Measurements from ENCODE around the gene BOC. TPM values are rescaled to one million over a fixed set of nuclear protein-coding genes. Genes with fewer than 3 reads are reported as not detected.

Gene BOC
- total and polyA plus RNA-seq, 2 of the 8 experiments (the other 6 are each of a cell fraction or from before 2014, with no cell fraction given): 6.9 to 9.3 TPM

GRCh38 chr3:113274425-113275257 lies 63.3 kb downstream of the BOC start:
- Histone ChIP-seq H2BK5ac (ENCODE audit: low read depth, low read length) (no peak overlapping the region), H2AFZ (ENCODE audit: low read length) (no peak overlapping the region), H3K4me2 (ENCODE audit: insufficient read depth in 1 of 2, low read depth in 2 of 2, low read length in 2 of 2) (no peak overlapping the region), H3K9ac (replicated peaks in 1 of 4; ENCODE audit: extremely low read depth in 1 of 4, low read depth in 3 of 4, low read length in 3 of 4) (no peak overlapping the region), H2BK20ac (ENCODE audit: low read length) (no peak overlapping the region), H2AK5ac (ENCODE audit: low read depth, low read length) (no peak overlapping the region), H2BK12ac (ENCODE audit: low read depth, low read length) (no peak overlapping the region), H3K9me3 (ENCODE audit: insufficient read depth in 2 of 2, low read depth in 1 of 2, low read length in 1 of 2) (no peaks in the 10 kb centered on the region), H3K23ac (ENCODE audit: insufficient read length) (no peak overlapping the region), H4K8ac (ENCODE audit: extremely low read depth, insufficient read depth, low read length) (peak overlapping the region; percentile 17; the same call in 1 of the 2 replicates), H4K91ac (replicated peaks; ENCODE audit: insufficient read length, low read length) (no peak overlapping the region), H3K4me3 (ENCODE audit: extremely low read depth in 1 of 4, insufficient read depth in 2 of 4, low read depth in 3 of 4, low read length in 4 of 4) (no peak overlapping the region), H3K4me1 (replicated peaks in 1 of 4; ENCODE audit: control insufficient read depth in 3 of 4, insufficient read depth in 4 of 4, low read length in 3 of 4) (peaks cover 0 to 11% (median 5%) of the 10 kb centered on the region in 4 experiments; a peak in 5 of 7 replicates), H3K79me2 (ENCODE audit: control insufficient read depth in 1 of 2, insufficient read depth in 2 of 2, low read length in 2 of 2) (no peaks in the 10 kb centered on the region), H3K36me3 (ENCODE audit: control insufficient read depth in 2 of 4, insufficient read depth in 4 of 4, low read length in 3 of 4) (no peaks in the 10 kb centered on the region; a peak in 2 of 8 replicates), H3K4ac (replicated peaks; ENCODE audit: insufficient read length, low read depth, low read length) (no peak overlapping the region), H3K79me1 (ENCODE audit: low read depth, low read length) (no peaks in the 10 kb centered on the region), H3K27ac (ENCODE audit: low read depth, low read length) (no peak overlapping the region), H2BK15ac (ENCODE audit: low read length) (no peak overlapping the region), H3K18ac (ENCODE audit: extremely low read depth, low read length) (no peak overlapping the region), H2BK120ac (replicated peaks; ENCODE audit: low read depth, low read length) (no peak overlapping the region), H3K27me3 (replicated peaks in 1 of 4; ENCODE audit: control insufficient read depth in 3 of 4, extremely low read depth in 1 of 4, insufficient read depth in 3 of 4, low read length in 3 of 4) (no peaks in the 10 kb centered on the region), H3K23me2 (ENCODE audit: low read depth, low read length) (no peaks in the 10 kb centered on the region), H4K20me1 (replicated peaks in 1 of 2; ENCODE audit: control insufficient read depth in 1 of 2, insufficient read depth in 2 of 2, low read length in 2 of 2) (no peaks in the 10 kb centered on the region), H3K56ac (replicated peaks; ENCODE audit: insufficient read length, low read depth, low read length) (no peak overlapping the region), H4K5ac (ENCODE audit: insufficient read length, low read depth, low read length) (no peak overlapping the region), H3K14ac (ENCODE audit: insufficient read length) (no peak overlapping the region)
- ChIA-PET CTCF (ENCODE audit: partially characterized antibody) (interaction anchor here (0.6 to 7.4 kb wide), 15 partner anchors 10 to 267 kb away, joined by 3 to 63 read pairs (median 4); no protein-coding TSS in a partner anchor), POLR2A (ENCODE audit: partially characterized antibody) (interaction anchor here (1.6 kb wide), 1 partner anchor 10 kb away, joined by 3 read pairs; no protein-coding TSS in a partner anchor)
- DNase-seq (ENCODE audit: low read depth in 1 of 2, low spot score in 2 of 2) (no peak), FAIRE-seq (no peak)
- 94% methylated on average over 16 of the region's 20 CpGs; no CpG with 5 or more reads in 1 of the 2 experiments for WGBS, 2 experiments (ENCODE audit: extremely low coverage in 1 of 2, insufficient coverage in 1 of 2, insufficient read length in 1 of 2, insufficient replicate concordance in 2 of 2, low coverage in 1 of 2, low lambda C conversion rate in 2 of 2, missing lambda C conversion rate in 1 of 2)
- TF ChIP-seq BACH1 (IDR thresholded peaks at IDR 0.05; ENCODE audit: low read length) (no peak), KDM1A (IDR thresholded peaks at IDR 0.05; ENCODE audit: borderline replicate concordance, low read length) (no peak), POU5F1 (IDR thresholded peaks at IDR 0.05; ENCODE audit: low read depth, low read length) (no peak), TBP (IDR thresholded peaks at IDR 0.05; ENCODE audit: low read depth, low read length) (no peak), KDM5A (IDR thresholded peaks at IDR 0.05; ENCODE audit: low read length) (no peak), TAF7 (optimal IDR thresholded peaks at IDR 0.05; ENCODE audit: borderline replicate concordance, low read depth, low read length) (no peak), RNF2 (IDR thresholded peaks at IDR 0.05; ENCODE audit: borderline replicate concordance, low read depth, low read length, missing control alignments, poor library complexity, severe bottlenecking) (no peak), FOSL1 (IDR thresholded peaks at IDR 0.05; ENCODE audit: insufficient read depth, low read depth, low read length) (no peak), EGR1 (IDR thresholded peaks at IDR 0.05; ENCODE audit: borderline replicate concordance, low read depth, low read length) (no peak), JUN (IDR thresholded peaks at IDR 0.05; ENCODE audit: low read depth, low read length) (no peak), EP300 (IDR thresholded peaks at IDR 0.05; ENCODE audit: borderline replicate concordance in 1 of 2, low read depth in 2 of 2, low read length in 2 of 2) (no peak), CEBPB (IDR thresholded peaks at IDR 0.05; ENCODE audit: low read depth, low read length) (no peak)
